MM.1S (cell line): Measurements from ENCODE around the gene NTRK3.

Experiments
- CTCF ChIP-seq: fragments of 300-600 bp; sonication (generic); IDR thresholded peaks from 2 replicates; pipeline ENCODE4 v1.5.1; 2016; ENCODE audit warnings: antibody characterized with exemption, low read length, mixed read lengths
- EZH2 ChIP-seq: fragments of 300-600 bp; sonication (generic); optimal IDR thresholded peaks from 2 replicates; pipeline ENCODE3; 2017; ENCODE audit warnings: low read depth, mild to moderate bottlenecking, antibody characterized with exemption, low read length, mixed read lengths

- TF ChIP-seq CTCF (no peak), EZH2 (no peak)
These were observed 36.9 kb downstream of the NTRK3 start for GRCh38 chr15:88219623-88220022.
